HepG2 (cell line): ENCODE results near the gene CFAP97. TPM values are rescaled to one million over a fixed set of nuclear protein-coding genes. Genes with fewer than 3 reads are reported as not detected.

Experiments
- ATF3 ChIP-seq: sonication (generic); formaldehyde crosslinking; IDR thresholded peaks from 2 replicates; pipeline ENCODE4 v1.4.0; 2020; ENCODE audit warnings: missing genetic modification reagents
- ATF4 ChIP-seq, 2 experiments: fragments of 450-650 bp in 1 of 2; sonication (generic) in 1 of 2; formaldehyde crosslinking; IDR thresholded peaks; 2 replicates each; pipeline versions ENCODE4 v1.5.0 to v1.8.0; 2020 to 2022; ENCODE audit warnings: mild to moderate bottlenecking in 1 of 2, missing genetic modification reagents in 1 of 2
- GABPB1 ChIP-seq: IDR thresholded peaks from 2 replicates; pipeline ENCODE4 v1.6.1; 2016; ENCODE audit warnings: mild to moderate bottlenecking, missing genetic modification reagents, moderate library complexity, missing compliant biosample characterization
- HDAC2 ChIP-seq: sonication (generic); formaldehyde crosslinking; IDR thresholded peaks from 2 replicates; pipeline ENCODE4 v1.4.0; 2020; ENCODE audit warnings: missing genetic modification reagents
- HMG20B ChIP-seq: conservative IDR thresholded peaks from 2 replicates; pipeline ENCODE4 v1.6.1; 2016; ENCODE audit warnings: missing genetic modification reagents, missing compliant biosample characterization
- HOMEZ ChIP-seq: IDR thresholded peaks from 2 replicates; pipeline ENCODE4 v1.6.1; 2016; ENCODE audit warnings: low read depth
- IRF9 ChIP-seq: sonication (generic); formaldehyde crosslinking; IDR thresholded peaks from 2 replicates; pipeline ENCODE4 v1.8.0; 2022; ENCODE audit warnings: missing genetic modification reagents, mild to moderate bottlenecking, borderline replicate concordance
- MTERF4 ChIP-seq: sonication (generic); formaldehyde crosslinking; IDR thresholded peaks from 2 replicates; pipeline ENCODE4 v1.8.0; 2023; ENCODE audit warnings: mild to moderate bottlenecking, missing genetic modification reagents
- MTF1 ChIP-seq: sonication (generic); formaldehyde crosslinking; IDR thresholded peaks from 2 replicates; pipeline ENCODE4 v1.5.0; 2020; ENCODE audit warnings: missing genetic modification reagents
- NFIC ChIP-seq: IDR thresholded peaks from 2 replicates; pipeline ENCODE4 v1.6.1; 2012; ENCODE audit warnings: mild to moderate bottlenecking, low read length, inconsistent platforms
- PAWR ChIP-seq: sonication (generic); formaldehyde crosslinking; IDR thresholded peaks from 2 replicates; pipeline ENCODE4 v1.4.0; 2020; ENCODE audit warnings: missing genetic modification reagents, mild to moderate bottlenecking, borderline replicate concordance
- REST ChIP-seq, 2 experiments: IDR thresholded peaks; 2 replicates each; pipeline ENCODE4 v1.6.1; 2011 to 2012; ENCODE audit warnings: low read length in 2 of 2, borderline replicate concordance in 1 of 2, low read depth in 1 of 2, mild to moderate bottlenecking in 1 of 2, moderate library complexity in 1 of 2
- TFAP4 ChIP-seq: sonication (generic); IDR thresholded peaks from 2 replicates; pipeline ENCODE4 v1.6.1; 2016; ENCODE audit warnings: low read depth, borderline replicate concordance
- XRCC5 ChIP-seq: fragments of 200-400 bp; formaldehyde crosslinking; optimal IDR thresholded peaks from 2 replicates; pipeline ENCODE3; 2017; ENCODE audit warnings: mild to moderate bottlenecking, low read length
- ZGPAT ChIP-seq: IDR thresholded peaks from 2 replicates; pipeline ENCODE4 v1.6.1; 2016; ENCODE audit warnings: mild to moderate bottlenecking
- ZNF337 ChIP-seq: sonication (generic); formaldehyde crosslinking; IDR thresholded peaks from 2 replicates; pipeline ENCODE4 v1.5.1; 2020; ENCODE audit warnings: missing genetic modification reagents, low read depth, mild to moderate bottlenecking, borderline replicate concordance
- ZNF709 ChIP-seq: sonication (generic); formaldehyde crosslinking; IDR thresholded peaks from 2 replicates; pipeline ENCODE4 v1.5.0; 2020; ENCODE audit warnings: mild to moderate bottlenecking, missing genetic modification reagents
- ZNF746 ChIP-seq: sonication (generic); formaldehyde crosslinking; IDR thresholded peaks from 2 replicates; pipeline ENCODE4 v1.8.0; 2022; ENCODE audit warnings: mild to moderate bottlenecking, missing genetic modification reagents
- polyA plus RNA-seq, 8 experiments: library from polyadenylated mRNA; depleted of rRNA in 3 of 8; stranded (reverse) in 7 of 8; unstranded in 1 of 8; fragments of >200 nt; fragmentation: Illumina TruSeq in 4 of 8; extraction: Trizol in 4 of 8; gene quantifications; 2 replicates each; pipeline versions ENCODE4 v1.2.1 to v1.2.3, GENCODE V29; 2011 to 2016; ENCODE audit warnings: low read depth in 4 of 8, missing spikeins in 1 of 8, mixed read lengths in 1 of 8; ENCODE audit not compliant: insufficient read depth in 1 of 8
- total RNA-seq, 5 experiments: library from RNA; depleted of rRNA; stranded (reverse); fragments of >200 nt; fragmentation: Illumina TruSeq; extraction: Trizol; gene quantifications; 2 replicates each; pipeline ENCODE4 v1.2.3, GENCODE V29; 2016; ENCODE audit warnings: low read depth in 1 of 5

CFAP97 gene
- total and polyA plus RNA-seq, 2 of the 13 experiments (the other 11 are each of a cell fraction or from before 2014, with no cell fraction given): 32.1 to 44.4 TPM

GRCh38 chr4:185115827-185116232 is 88.0 kb downstream of the CFAP97 start (continued):
- TF ChIP-seq REST (IDR thresholded peaks at IDR 0.05; ENCODE audit: borderline replicate concordance in 1 of 2, low read depth in 1 of 2, low read length in 2 of 2) (no peak), TFAP4 (peak; percentile 66; the same call in 1 of the 2 replicates), MTERF4 (CRISPR knock-in tag) (no peak), HDAC2 (CRISPR knock-in tag) (0 out of 2 replicates have a peak, but pooled peaks have one; percentile 28), IRF9 (CRISPR knock-in tag) (no peak), ZNF337 (CRISPR knock-in tag) (no peak), GABPB1 (peak; percentile 29; the same call in 1 of the 2 replicates), XRCC5 (peak; percentile 53), ATF3 (CRISPR knock-in tag) (no peak), HOMEZ (CRISPR knock-in tag) (no peak), ATF4 (CRISPR knock-in tag; IDR thresholded peaks at IDR 0.05) (0 out of 4 replicates have a peak, but pooled peaks of 1 of the 2 experiments have one; percentile 29), NFIC (no peak), ZGPAT (CRISPR knock-in tag) (peak; percentile 33; the same call in 1 of the 2 replicates), PAWR (no peak), ZNF746 (CRISPR knock-in tag) (no peak), ZNF709 (CRISPR knock-in tag) (no peak), HMG20B (CRISPR knock-in tag) (no peak), MTF1 (CRISPR knock-in tag) (no peak)
